Endothelial cell of umbilical vein (primary cell): Measurements from ENCODE around the gene BAG3.
A peak's percentile ranks its signal among the peaks of the same experiment; 100 is the strongest.

Experiments used
- EZH2 ChIP-seq: IDR thresholded peaks from 2 replicates; pipeline ENCODE4 v1.6.1; 2012; ENCODE audit warnings: borderline replicate concordance, low read depth, mild to moderate bottlenecking, moderate library complexity, low read length, inconsistent platforms; ENCODE audit not compliant: severe bottlenecking
- FOS ChIP-seq: IDR thresholded peaks from 2 replicates; pipeline ENCODE4 v1.6.1; 2011; ENCODE audit warnings: mild to moderate bottlenecking, low read length, moderate library complexity, borderline replicate concordance; ENCODE audit not compliant: insufficient read depth
- GATA2 ChIP-seq: IDR thresholded peaks from 2 replicates; pipeline ENCODE4 v1.7.0; 2011; ENCODE audit warnings: low read depth, mild to moderate bottlenecking, moderate library complexity, mixed read lengths, low read length; ENCODE audit not compliant: insufficient read length, insufficient read depth
- JUN ChIP-seq: IDR thresholded peaks from 2 replicates; pipeline ENCODE4 v1.6.1; 2011; ENCODE audit warnings: borderline replicate concordance, low read depth; ENCODE audit not compliant: insufficient read length, insufficient read depth
- POLR2A ChIP-seq: IDR thresholded peaks from 2 replicates; pipeline ENCODE4 v1.6.1; 2012; ENCODE audit warnings: low read depth, mild to moderate bottlenecking, control low read depth, low read length
- POLR2AphosphoS5 ChIP-seq: IDR thresholded peaks from 2 replicates; pipeline ENCODE4 v1.6.1; 2012; ENCODE audit warnings: low read depth, mild to moderate bottlenecking, control low read depth, low read length, moderate library complexity; ENCODE audit not compliant: insufficient read depth
- TF ChIP-seq, protein P1 (sequence below), 2 donors: IDR thresholded peaks; 1 replicate in 1 of 2; 2 replicates in 1 of 2; pipeline ENCODE4 v1.5.1; 2011; ENCODE audit warnings: low read length in 2 of 2, mild to moderate bottlenecking in 2 of 2, moderate library complexity in 2 of 2, control low read depth in 1 of 2, inconsistent platforms in 1 of 2, low read depth in 1 of 2; ENCODE audit not compliant: insufficient read depth in 1 of 2; ENCODE audit errors: extremely low read depth in 1 of 2

DNA sequence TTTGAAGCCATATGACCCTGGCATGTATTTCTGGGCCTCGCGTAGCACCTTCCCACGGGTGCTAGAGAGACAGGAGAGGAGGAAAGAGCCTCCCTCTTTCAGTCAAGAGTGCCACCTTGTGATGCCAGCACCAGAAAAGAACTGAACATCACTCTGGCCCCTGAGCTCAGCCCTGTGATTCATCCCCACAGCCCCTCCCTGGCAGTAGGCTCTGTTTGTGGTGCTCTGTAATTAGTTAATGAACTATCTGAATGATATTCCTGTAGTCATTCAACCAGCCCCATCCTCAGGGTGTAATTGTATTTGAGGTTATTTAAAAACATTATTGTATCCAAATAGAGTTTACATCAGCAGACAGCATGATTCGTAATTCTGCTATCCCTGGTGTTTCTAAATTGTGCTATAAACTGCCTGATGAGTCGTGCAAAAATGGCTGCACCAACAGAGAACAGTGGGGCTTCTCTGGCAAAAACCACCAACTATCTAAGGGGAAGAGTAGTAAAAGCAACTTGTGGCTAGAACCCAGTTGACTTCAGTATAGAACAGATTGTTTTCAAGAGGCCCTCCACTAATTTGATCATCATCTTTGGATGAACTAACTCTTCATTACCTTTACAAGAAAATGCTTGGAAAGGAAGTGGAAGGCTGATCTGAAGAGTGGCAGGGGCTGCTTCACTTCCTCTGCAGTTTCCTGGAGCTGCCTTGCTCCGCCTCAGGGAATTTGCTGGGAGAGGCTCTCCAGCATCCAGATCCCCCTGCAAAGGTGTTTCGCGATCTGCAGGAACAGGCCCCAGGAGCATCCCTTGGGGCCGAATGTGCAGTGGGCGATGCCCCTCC is 30.7 kb upstream of the BAG3 start:
- TF ChIP-seq, protein P1, sequence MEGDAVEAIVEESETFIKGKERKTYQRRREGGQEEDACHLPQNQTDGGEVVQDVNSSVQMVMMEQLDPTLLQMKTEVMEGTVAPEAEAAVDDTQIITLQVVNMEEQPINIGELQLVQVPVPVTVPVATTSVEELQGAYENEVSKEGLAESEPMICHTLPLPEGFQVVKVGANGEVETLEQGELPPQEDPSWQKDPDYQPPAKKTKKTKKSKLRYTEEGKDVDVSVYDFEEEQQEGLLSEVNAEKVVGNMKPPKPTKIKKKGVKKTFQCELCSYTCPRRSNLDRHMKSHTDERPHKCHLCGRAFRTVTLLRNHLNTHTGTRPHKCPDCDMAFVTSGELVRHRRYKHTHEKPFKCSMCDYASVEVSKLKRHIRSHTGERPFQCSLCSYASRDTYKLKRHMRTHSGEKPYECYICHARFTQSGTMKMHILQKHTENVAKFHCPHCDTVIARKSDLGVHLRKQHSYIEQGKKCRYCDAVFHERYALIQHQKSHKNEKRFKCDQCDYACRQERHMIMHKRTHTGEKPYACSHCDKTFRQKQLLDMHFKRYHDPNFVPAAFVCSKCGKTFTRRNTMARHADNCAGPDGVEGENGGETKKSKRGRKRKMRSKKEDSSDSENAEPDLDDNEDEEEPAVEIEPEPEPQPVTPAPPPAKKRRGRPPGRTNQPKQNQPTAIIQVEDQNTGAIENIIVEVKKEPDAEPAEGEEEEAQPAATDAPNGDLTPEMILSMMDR (IDR thresholded peaks at IDR 0.05; ENCODE audit: extremely low read depth in 1 of 2, insufficient read depth in 1 of 2, low read depth in 1 of 2, low read length in 2 of 2), result no peak
- TF ChIP-seq EZH2 (no peak), JUN (no peak), POLR2AphosphoS5 (no peak), POLR2A (no peak), GATA2 (peak; percentile 9), FOS (peak; percentile 45)
